ENCODE data around the gene NLRC5.
"Not testable (repeated sequence)": the region's sequence is repeated elsewhere in the genome, so short reads cannot be mapped to it uniquely, and the experiment has no call there.

Gene NLRC5

DNA sequence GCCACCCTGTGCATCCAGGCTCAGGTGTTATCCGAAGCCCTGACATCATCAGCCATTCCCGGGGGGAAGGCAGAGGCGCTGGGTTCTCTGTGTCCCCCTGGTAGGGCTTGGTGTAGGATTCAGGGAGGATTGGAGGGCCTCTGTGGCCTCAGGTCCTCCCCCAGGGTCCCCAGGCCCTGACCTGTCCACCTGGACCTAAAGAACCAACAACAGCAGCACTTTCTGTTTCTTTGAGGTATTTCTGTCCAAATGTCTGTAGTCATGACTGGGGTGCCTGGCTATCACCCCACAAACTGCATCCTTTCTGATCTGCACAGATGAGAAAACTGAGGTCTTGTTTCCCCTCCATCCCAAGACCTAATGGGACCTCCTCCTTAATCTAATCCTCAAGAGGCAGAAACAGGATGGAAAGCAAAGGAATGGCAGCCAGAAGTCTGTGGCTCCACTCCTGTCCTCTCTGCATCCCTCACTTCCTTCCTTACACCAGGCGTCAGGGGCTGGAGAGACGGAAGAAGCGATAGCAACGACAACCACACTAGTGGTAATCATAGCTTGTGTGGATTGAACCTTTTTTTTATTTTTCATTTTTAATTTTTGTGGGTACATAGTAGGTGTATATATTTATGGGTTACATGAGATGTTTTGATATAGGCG is 11.8 kb downstream of the NLRC5 start:
- Histone ChIP-seq H4K20me1 (ENCODE audit: insufficient read depth, low read length) (no peaks in the 10 kb centered on the region), H3K27ac (ENCODE audit: low read length) (no peak overlapping the region), H3K9me2 (replicated peaks; ENCODE audit: insufficient read depth, low read length) (no peaks in the 10 kb centered on the region), H3K36me3 (replicated peaks; ENCODE audit: insufficient read depth, low read length) (no peaks in the 10 kb centered on the region), H3K9me3 (replicated peaks; ENCODE audit: insufficient read depth, low read length) (no peaks in the 10 kb centered on the region), H3K4me1 (ENCODE audit: low read length) (no peaks in the 10 kb centered on the region), H3F3A (ENCODE audit: insufficient read depth, low read length) (no peaks in the 10 kb centered on the region), H3K27me3 (replicated peaks; ENCODE audit: insufficient read depth, low read length) (no peaks in the 10 kb centered on the region), H2AFZ (ENCODE audit: low read length) (no peak overlapping the region), H3K4me2 (ENCODE audit: low read depth, low read length) (no peak overlapping the region), H3K79me2 (ENCODE audit: low read length) (no peaks in the 10 kb centered on the region), H3K4me3 (ENCODE audit: low read length) (no peak overlapping the region), H3K9ac (ENCODE audit: low read length) (no peak overlapping the region)
- DNase-seq = no peak
- TF ChIP-seq, protein P1, sequence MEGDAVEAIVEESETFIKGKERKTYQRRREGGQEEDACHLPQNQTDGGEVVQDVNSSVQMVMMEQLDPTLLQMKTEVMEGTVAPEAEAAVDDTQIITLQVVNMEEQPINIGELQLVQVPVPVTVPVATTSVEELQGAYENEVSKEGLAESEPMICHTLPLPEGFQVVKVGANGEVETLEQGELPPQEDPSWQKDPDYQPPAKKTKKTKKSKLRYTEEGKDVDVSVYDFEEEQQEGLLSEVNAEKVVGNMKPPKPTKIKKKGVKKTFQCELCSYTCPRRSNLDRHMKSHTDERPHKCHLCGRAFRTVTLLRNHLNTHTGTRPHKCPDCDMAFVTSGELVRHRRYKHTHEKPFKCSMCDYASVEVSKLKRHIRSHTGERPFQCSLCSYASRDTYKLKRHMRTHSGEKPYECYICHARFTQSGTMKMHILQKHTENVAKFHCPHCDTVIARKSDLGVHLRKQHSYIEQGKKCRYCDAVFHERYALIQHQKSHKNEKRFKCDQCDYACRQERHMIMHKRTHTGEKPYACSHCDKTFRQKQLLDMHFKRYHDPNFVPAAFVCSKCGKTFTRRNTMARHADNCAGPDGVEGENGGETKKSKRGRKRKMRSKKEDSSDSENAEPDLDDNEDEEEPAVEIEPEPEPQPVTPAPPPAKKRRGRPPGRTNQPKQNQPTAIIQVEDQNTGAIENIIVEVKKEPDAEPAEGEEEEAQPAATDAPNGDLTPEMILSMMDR (IDR thresholded peaks at IDR 0.05; ENCODE audit: low read length) = no peak
- TF ChIP-seq EZH2 (optimal IDR thresholded peaks at IDR 0.05; ENCODE audit: low read depth, low read length) (no peak), EZH2phosphoT487 (IDR thresholded peaks at IDR 0.05; ENCODE audit: low read length) (no peak)

DNA sequence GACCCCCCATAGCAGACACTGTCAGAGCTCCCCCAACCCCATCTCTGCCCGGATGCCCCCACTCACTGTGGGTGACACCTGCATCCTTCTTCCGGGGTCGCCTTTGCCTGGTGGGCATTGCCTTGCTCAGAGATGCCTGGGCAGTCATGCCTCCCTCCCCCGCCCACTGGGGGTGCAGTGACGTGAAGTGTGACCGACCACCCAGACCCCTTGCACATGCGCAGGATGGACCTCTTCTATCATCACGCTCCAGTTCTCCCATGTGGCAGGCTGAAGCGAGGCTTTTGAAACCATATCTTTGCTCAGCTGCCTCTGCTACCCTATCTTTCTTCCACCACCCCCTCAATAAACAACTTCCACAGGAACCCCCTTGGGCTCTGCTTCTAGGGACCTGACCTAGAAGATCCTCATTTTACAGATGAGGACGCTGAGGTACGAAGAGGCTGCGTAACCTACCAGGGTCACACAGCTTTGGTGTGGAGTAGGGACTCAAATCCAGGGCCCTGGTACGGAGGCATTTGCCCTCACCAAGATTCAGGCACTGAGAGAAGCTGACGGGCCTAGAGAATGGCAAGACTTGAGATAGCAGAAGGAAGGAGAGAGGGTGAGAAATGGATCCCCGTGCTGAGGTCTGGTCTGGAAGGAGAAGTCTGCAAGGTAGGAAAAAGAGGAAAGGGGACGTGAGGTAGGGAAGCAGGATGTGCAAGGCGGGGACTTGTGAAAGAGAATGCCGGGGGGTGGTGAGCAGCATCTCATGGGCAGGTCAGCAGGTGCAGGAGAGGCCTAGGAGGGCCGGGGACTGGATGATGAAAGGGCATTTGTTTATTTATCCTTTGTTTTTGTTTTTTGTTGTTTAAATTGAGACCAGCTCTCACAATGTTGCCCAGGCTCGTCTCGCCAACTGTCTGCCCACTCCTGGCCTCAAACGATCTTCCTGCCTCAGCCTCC is 14.4 kb downstream of the NLRC5 start:
- Histone ChIP-seq H3K4me2 (ENCODE audit: low read depth, low read length) (no peak overlapping the region), H3K9me3 (replicated peaks; ENCODE audit: insufficient read depth, low read length) (no peaks in the 10 kb centered on the region), H3K36me3 (replicated peaks; ENCODE audit: insufficient read depth, low read length) (no peaks in the 10 kb centered on the region), H3K79me2 (ENCODE audit: low read length) (no peaks in the 10 kb centered on the region), H3K9me2 (replicated peaks; ENCODE audit: insufficient read depth, low read length) (no peaks in the 10 kb centered on the region), H3K27me3 (replicated peaks; ENCODE audit: insufficient read depth, low read length) (no peaks in the 10 kb centered on the region), H3K4me3 (ENCODE audit: low read length) (no peak overlapping the region), H3F3A (ENCODE audit: insufficient read depth, low read length) (no peaks in the 10 kb centered on the region), H3K9ac (ENCODE audit: low read length) (no peak overlapping the region), H2AFZ (ENCODE audit: low read length) (no peak overlapping the region), H4K20me1 (ENCODE audit: insufficient read depth, low read length) (no peaks in the 10 kb centered on the region), H3K27ac (ENCODE audit: low read length) (no peak overlapping the region), H3K4me1 (ENCODE audit: low read length) (no peaks in the 10 kb centered on the region)
- TF ChIP-seq EZH2 (optimal IDR thresholded peaks at IDR 0.05; ENCODE audit: low read depth, low read length) = no peak
- no peak for DNase-seq

DNA sequence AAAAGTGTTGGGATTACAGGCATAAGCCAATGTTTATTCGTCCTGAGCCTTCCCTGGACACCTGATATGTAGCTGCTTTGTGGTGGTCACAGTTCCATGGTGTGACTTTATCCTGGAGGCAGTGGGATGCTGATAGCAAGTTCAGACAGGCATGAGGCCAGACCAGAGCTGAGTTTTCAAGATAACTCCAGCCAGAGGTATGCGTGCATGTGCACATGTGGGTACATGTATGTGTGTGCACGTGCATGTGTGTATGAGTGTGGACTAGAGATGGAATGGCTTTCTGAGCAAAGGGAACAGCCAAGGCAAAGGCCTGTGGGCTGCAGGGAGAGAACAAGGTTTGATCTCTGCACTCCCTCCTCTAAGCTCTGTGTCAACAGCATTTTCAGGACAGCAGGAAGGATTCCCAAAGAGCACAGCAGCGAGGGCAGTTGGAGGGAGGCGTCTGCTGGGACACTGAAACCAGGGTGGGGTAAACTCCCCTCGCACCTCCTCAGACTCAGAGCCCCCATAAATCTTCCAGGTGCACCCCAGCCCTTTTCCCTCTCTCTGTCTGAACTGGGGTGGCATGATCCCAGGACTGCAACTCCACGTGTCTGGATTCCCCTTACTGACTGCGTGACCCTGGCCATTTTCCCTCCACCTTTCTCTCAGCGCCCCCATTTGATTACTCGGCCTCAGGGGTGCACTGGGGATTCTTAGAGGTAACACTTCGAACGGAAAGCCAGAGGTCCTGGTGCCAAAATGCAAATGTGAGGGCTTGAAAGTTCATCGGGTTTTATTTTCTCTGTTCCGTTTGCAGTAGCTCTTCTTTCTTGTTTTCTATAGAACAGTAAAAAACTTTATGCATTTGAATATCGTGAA is 15.3 kb downstream of the NLRC5 start:
- Histone ChIP-seq H3K9ac (ENCODE audit: low read length) (no peak overlapping the region), H4K20me1 (ENCODE audit: insufficient read depth, low read length) (no peaks in the 10 kb centered on the region), H3K4me3 (ENCODE audit: low read length) (no peak overlapping the region), H3K9me2 (replicated peaks; ENCODE audit: insufficient read depth, low read length) (no peaks in the 10 kb centered on the region), H3F3A (ENCODE audit: insufficient read depth, low read length) (no peaks in the 10 kb centered on the region), H3K4me2 (ENCODE audit: low read depth, low read length) (no peak overlapping the region), H3K9me3 (replicated peaks; ENCODE audit: insufficient read depth, low read length) (no peaks in the 10 kb centered on the region), H3K4me1 (ENCODE audit: low read length) (no peaks in the 10 kb centered on the region), H3K79me2 (ENCODE audit: low read length) (no peaks in the 10 kb centered on the region), H3K36me3 (replicated peaks; ENCODE audit: insufficient read depth, low read length) (no peaks in the 10 kb centered on the region), H3K27me3 (replicated peaks; ENCODE audit: insufficient read depth, low read length) (no peaks in the 10 kb centered on the region), H3K27ac (ENCODE audit: low read length) (no peak overlapping the region), H2AFZ (ENCODE audit: low read length) (no peak overlapping the region)
- TF ChIP-seq, protein P1 (IDR thresholded peaks at IDR 0.05; ENCODE audit: low read length) = no peak
- TF ChIP-seq EZH2 (optimal IDR thresholded peaks at IDR 0.05; ENCODE audit: low read depth, low read length) (no peak), EZH2phosphoT487 (IDR thresholded peaks at IDR 0.05; ENCODE audit: low read length) (no peak)
- no peak for DNase-seq

DNA sequence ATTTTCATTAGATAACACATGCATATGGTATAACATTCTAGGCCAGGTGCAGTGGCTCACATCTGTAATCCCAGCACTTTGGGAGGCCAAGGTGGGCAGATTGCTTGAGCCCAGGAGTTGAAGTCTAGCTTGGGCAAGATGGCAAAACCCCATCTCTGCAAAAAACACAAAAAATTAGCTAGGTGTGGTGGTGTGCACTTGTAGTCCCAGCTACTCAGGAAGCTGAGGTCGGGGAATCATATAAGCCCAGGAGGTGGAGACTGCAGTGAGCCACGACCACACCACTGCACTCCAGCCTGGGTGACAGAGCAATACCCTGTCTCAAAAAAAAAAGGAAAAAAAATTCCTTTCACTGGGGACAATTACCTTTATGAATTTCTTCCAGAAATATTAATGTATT is 16.2 kb downstream of the NLRC5 start:
- H4K20me1 ChIP-seq (ENCODE audit: insufficient read depth, low read length); H3K36me3 ChIP-seq (replicated peaks; ENCODE audit: insufficient read depth, low read length); H3K9me3 ChIP-seq (replicated peaks; ENCODE audit: insufficient read depth, low read length); DNase-seq; H3K27ac ChIP-seq (ENCODE audit: low read length); H3K9ac ChIP-seq (ENCODE audit: low read length); H3K27me3 ChIP-seq (replicated peaks; ENCODE audit: insufficient read depth, low read length); H3K4me3 ChIP-seq (ENCODE audit: low read length); H3K79me2 ChIP-seq (ENCODE audit: low read length); H2AFZ ChIP-seq (ENCODE audit: low read length); H3K4me2 ChIP-seq (ENCODE audit: low read depth, low read length); H3K9me2 ChIP-seq (replicated peaks; ENCODE audit: insufficient read depth, low read length); H3F3A ChIP-seq (ENCODE audit: insufficient read depth, low read length); H3K4me1 ChIP-seq (ENCODE audit: low read length): not testable (repeated sequence)
